GM19351 (cell line): ENCODE data around the gene TMCO6.
A peak's percentile ranks its signal among the peaks of the same experiment; 100 is the strongest.

Experiments
- ATAC-seq: cut with Tn5 transposase; IDR thresholded peaks from one replicate; pipeline ENCODE4 v1.9.1; 2021; ENCODE audit warnings: mild to moderate bottlenecking, moderate library complexity; ENCODE audit not compliant: unreplicated experiment

TMCO6 gene

DNA sequence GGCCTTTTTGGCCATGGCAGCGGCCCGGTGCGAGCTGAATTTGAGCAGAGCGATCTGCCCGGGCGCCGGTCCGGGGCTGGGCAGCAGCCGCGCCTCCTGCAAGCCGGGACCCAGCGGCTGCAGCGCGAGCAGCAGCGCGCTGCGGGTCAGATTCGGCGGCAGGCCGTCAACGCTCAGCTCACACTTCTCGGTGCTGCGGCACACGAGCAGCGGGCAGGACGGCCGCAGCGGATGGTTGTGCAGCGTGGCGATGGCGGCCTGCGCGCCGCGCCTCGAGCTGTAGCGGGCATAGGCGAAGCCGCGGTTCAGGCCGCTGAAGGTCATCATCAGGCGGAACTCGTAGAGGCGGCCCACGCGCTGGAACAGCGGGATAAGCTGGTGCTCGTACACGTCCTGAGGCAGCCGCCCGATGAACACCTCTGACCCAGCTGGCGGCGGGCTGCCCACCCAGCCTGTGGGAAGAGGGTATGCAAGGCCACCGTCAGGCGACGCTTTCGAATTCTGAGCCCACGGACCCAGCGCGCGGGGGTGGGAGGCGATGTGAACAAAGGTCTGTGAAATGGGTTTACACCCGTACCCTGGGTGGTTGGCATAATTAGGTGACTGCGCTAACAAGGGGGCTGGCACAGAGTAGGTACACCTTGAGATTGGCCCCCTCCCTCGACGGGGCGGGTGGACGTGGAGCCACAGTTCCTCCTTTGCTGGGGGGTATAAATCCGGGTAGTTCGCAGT, 33.4 kb downstream of the TMCO6 start:
- ATAC-seq = no peak

DNA sequence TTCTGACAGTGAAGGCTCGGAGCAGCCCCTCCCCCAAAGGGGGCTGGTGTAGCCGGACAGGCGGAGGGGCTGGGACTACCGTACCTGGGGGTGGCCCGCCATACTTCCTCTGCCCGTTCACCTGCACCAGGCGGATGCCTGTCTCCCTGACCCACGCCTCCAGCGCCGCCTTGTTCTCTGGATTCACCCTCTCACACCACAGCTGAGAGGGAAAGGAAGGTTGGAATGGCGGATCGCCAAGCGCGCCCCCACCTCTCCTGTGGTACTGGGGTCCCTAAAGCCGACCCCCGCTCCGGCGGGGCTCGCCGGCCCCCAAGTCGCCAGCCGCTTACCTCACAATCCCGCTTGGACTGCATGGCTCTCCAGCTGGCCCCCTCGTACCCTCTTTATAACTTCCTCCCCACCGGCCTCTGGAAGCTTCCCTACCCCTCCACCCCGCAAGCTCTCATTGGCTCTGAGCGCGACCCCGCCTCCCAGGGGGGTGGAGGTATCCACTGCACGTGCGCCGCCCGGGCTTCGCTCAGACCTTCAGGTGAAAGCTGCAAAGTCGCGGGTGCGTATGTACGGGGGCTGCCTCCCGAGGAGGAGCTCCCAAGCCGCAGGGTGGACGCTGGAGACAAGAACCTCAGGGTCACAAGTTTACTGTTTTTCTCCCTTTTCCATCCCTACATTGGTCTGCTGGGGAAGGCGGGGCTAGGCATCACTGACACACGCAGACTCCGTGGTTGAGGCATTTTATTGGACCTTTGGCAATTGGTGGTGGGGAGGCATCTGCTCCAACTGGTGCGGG, 34.1 kb downstream of the TMCO6 start, which contains the start of gene DND1:
Gene DND1, minus strand, starts transcription at position 390 of the 790 bp plus-strand sequence. Its CDS starts 34 bp downstream, at position 356.
- ATAC-seq = no peak

DNA sequence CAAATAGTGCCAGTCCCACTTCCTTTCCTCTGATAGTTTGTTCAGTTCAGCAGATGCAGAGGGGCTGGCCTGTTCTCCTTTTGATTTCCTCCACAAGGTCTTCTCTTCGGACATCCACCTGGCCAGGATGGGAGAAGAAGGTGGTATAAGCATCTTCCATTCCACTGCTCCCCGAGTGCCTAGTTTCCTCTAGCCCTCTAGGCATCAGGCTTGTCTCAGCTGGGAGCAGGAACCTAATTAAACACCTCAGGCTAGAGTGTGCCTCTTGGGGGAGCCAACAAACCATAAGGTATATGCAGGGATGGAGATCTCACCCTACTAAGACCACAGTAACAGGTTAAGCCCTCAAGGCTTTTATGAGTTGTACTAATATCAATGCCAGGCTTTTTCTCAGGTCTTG, 35.0 kb downstream of the TMCO6 start:
- no peak for ATAC-seq

DNA sequence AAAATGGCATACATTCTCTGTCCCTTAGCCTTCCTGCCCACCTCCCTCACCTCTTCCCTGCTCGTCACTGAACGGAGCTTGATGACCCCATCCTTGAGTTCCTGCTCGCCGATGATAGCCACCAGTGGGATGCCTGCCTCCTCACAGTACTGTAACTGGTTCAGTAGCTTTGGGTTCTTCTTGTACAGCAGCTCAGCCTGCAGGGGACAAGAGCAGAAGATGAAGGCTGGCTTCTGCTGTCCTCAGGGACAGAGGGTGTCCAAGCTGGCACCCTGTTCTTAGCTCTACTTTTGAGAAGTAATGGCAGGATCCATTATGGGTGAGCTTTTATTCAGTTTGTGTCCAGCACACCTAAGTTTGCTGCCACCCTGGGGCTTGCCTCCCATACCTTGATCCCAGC, 35.4 kb downstream of the TMCO6 start:
- ATAC-seq = no peak

DNA sequence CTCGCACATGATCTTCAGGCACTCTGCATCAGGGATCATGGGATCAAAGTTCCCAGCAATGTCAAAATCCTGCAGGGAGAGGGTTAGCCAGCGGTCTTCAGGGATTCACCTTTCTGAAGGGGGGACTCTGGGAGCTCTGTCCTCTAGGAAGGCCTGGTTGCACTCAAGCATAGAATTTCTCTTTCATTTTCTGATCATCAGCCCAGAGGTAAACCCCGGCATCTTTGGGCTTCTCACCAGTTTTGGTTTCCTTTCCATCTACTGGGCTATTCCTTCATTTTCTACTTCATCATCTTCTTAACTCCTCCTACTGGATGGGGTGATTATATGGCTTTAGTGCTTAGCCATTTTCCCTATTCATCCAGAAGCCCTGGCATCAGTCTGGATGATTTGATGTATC, 38.7 kb downstream of the TMCO6 start:
- ATAC-seq = peak; percentile 52

DNA sequence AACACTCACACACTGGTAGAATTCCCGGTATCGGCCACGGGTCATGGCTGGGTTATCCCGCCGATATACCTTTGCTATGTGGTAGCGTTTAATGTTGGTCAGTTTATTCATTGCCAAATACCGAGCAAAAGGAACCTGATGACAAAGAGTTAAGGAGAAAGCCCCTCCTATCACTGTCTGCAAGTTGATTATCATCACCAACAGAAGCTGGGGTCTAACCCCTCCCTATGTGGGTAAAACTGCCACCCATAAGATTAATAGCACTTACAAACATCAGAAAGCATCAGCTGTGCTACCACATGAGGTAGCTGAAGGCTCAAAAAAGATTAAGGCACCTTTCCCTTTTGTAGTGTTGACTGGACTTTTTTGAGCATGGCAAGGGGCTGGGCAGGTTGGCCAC, 39.7 kb downstream of the TMCO6 start:
- ATAC-seq = no peak

DNA sequence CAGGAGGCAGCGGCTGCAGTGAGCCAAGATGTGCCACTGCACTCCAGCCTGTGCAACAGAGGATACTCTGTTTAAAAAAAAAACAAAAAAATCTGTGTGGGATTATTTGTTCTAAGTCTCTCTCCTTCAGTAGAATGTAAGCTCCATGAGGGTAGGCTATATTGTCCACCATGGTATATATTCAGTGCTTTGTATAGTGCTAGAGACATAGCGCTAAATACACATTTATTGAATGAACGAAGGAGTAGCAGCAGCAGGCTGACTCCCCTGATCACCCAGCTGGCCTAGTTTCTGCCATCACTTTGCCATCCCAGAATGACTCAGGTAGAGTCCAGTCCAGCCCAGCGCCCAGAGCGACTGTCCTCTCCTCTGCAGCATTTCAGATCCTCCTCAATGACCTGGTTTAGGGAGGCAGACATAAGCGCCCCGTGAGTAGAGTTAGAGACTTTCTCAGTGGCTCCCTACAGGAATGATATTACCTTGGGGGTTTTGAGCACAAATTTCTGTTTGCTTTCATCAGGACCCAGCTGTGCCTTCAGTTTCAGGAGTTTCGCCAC, 51.2 kb downstream of the TMCO6 start:
- ATAC-seq = peak; percentile 4

DNA sequence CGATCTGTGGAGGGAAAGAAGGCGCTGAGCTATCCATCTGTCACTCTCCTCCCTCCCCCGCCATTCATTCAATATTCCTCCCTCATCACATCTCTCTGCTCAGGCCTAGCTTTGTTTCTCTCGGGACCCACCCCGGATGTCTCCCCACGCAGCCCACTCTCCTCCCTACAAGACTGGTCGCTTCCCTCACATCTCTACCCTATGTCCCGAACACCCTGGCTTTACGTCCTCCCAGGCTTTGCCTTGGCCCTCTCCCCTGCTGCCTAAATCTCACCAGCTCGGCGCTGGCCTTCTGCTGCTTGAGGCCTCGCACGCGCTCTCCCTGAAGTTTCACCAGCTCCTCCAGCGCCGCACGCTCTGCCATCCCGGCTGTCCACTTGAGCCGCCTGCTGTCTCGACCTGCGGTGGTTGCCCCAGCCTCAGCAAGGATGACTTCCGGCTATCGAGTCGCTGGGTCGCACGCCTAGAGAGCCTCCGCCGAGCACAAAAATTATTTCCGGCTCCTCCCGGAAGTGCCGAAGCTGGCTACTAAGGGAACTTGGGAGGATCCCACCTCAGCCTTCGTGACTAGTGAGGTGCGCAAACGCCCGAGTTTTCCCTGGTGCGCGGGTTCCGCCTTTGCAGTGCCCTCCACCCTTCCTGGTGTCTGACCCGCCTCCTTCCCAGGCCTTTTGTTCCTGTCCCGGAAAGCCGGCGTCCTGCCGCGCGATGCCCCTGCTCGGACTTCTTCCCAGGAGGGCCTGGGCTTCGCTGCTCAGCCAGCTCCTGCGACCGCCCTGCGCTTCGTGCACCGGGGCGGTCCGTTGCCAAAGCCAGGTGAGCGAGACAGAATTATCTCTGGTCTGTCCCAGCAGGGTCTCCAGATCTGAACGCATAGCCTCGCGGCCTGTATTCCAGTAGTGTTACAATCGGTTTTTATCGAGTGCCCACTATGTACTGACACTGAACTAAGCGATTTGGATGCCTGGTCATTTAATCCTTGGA, 52.0 kb downstream of the TMCO6 start, which contains the start of the genes HARS1 and HARS2:
Gene HARS1, minus strand, starts transcription at position 430 of the 984 bp plus-strand sequence. Its CDS starts 66 bp downstream, at position 364.
Gene HARS2, plus strand, starts transcription at position 515 of the 984 bp plus-strand sequence. Its CDS starts 194 bp downstream, at position 709.
- peak; percentile 96 for ATAC-seq

DNA sequence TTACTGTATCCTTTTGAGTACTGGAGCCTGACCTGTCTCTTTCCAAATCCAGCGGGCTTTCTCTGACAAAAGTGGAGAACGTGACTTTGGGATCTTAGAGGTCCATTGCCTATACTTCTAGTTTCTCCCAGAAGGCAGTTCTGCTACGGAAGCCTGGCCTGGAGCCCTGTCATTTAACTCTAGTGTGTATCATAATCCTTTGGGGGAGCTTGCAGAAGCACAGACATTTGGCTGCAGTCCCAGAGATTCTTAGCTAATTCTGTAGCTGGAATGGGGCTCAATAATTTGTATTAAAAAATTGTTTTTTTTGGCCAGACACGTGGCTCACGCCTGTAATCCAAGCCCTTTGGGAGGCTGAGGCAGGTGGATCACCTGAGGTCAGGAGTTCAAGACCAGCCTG, 55.0 kb downstream of the TMCO6 start:
- no peak for ATAC-seq
